ENCODE results near the gene GADD45B. TPM values are rescaled to one million over a fixed set of nuclear protein-coding genes. Genes with fewer than 3 reads are reported as not detected.

Gene GADD45B
- total RNA-seq, 1 donor from 2014 or later, result 1.2 TPM

DNA sequence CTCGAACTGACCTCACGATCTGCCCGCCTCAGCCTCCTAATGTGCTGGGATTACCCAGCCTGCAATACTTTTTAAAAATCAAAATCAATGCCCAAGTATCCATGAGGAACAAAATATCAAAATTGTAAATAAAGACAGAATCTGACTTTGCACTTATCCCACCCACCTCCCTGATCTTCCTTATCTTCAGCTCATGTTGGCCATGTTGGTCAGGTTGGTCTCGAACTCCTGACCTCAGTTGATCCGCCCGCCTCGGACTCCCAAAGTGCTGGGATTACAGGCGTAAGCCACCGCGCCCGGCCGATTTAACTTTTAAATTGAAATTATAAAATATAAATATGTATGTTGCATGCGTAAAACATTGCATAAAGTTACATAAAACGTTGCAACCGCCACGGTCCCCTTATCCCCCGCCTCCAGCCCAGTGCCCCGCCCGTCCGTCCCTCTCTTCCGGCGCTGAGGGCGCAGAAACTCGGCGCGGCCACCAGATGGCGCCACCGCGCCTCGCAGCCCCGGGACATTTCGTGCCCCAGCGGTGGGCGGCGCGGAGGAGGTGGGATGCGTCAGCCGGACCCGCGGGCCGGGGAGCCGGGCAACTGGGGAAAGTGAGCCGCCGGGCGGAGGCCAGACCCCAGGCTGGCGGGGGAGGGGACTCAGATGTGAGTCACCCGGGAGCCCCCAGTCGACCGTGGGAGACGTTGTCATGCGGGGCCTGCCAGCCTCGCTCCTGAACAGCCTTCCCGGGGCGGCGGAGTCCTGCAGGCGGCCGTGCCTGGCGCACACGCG, 1.5 kb upstream of the GADD45B start:
- H3K9me3 Mint-ChIP-seq (ENCODE audit: unreplicated experiment), result no peaks in the 10 kb centered on the region
- H3K27ac Mint-ChIP-seq (ENCODE audit: unreplicated experiment), result no peak overlapping the region
- DNase-seq (ENCODE audit: low spot score), result peak; percentile 90
- peaks cover 10% of the 10 kb centered on the region for H3K27me3 Mint-ChIP-seq (ENCODE audit: unreplicated experiment)
- TF ChIP-seq, protein P1, sequence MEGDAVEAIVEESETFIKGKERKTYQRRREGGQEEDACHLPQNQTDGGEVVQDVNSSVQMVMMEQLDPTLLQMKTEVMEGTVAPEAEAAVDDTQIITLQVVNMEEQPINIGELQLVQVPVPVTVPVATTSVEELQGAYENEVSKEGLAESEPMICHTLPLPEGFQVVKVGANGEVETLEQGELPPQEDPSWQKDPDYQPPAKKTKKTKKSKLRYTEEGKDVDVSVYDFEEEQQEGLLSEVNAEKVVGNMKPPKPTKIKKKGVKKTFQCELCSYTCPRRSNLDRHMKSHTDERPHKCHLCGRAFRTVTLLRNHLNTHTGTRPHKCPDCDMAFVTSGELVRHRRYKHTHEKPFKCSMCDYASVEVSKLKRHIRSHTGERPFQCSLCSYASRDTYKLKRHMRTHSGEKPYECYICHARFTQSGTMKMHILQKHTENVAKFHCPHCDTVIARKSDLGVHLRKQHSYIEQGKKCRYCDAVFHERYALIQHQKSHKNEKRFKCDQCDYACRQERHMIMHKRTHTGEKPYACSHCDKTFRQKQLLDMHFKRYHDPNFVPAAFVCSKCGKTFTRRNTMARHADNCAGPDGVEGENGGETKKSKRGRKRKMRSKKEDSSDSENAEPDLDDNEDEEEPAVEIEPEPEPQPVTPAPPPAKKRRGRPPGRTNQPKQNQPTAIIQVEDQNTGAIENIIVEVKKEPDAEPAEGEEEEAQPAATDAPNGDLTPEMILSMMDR (IDR thresholded peaks at IDR 0.05; ENCODE audit: unreplicated experiment), result peak; percentile 99
- H3K36me3 Mint-ChIP-seq (ENCODE audit: low read depth, unreplicated experiment), result peaks cover 3% of the 10 kb centered on the region
- H3K4me3 Mint-ChIP-seq (ENCODE audit: unreplicated experiment), result no peak overlapping the region
- peaks cover 20% of the 10 kb centered on the region for H3K4me1 Mint-ChIP-seq (ENCODE audit: unreplicated experiment)

DNA sequence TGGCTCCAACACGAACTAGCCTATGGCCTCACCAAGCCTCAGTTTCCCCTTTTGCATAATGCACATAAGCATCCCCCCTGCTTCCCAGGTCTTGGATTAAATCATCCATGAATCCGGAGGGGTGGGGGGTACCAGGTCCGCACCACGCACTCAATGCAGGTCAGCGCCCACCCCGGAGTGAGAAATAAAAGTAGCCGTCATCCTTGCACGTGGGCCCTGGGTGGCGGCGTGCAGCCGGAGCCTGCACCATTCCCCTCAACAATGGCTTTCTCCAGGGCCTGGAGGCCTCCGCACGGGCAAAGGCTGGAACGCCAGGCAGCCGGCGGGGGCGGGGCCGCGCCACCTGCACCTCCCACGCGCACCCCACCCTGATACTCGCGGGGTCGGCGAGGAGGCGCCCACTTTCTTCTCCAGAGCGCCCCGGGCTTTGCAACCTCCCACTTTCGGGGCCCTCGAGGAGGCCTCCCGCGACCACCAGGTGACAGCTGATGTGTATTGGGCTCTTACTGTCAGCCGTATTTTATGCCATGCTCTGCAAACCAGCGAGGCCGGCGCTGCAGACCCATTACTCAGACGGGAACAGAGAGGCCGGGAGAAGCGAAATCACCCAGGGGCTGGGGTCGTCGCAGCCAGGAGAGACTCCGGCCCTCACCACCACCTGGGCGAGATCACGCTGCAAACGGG, 767 bp upstream of the GADD45B start:
- Mint-ChIP-seq H3K4me1 (ENCODE audit: unreplicated experiment) (peaks cover 20% of the 10 kb centered on the region), H3K27me3 (ENCODE audit: unreplicated experiment) (peaks cover 10% of the 10 kb centered on the region), H3K36me3 (ENCODE audit: low read depth, unreplicated experiment) (peaks cover 3% of the 10 kb centered on the region), H3K9me3 (ENCODE audit: unreplicated experiment) (no peaks in the 10 kb centered on the region), H3K4me3 (ENCODE audit: unreplicated experiment) (no peak overlapping the region), H3K27ac (ENCODE audit: unreplicated experiment) (no peak overlapping the region)
- TF ChIP-seq, protein P1 (IDR thresholded peaks at IDR 0.05; ENCODE audit: unreplicated experiment), result no peak
- DNase-seq (ENCODE audit: low spot score), result no peak

DNA sequence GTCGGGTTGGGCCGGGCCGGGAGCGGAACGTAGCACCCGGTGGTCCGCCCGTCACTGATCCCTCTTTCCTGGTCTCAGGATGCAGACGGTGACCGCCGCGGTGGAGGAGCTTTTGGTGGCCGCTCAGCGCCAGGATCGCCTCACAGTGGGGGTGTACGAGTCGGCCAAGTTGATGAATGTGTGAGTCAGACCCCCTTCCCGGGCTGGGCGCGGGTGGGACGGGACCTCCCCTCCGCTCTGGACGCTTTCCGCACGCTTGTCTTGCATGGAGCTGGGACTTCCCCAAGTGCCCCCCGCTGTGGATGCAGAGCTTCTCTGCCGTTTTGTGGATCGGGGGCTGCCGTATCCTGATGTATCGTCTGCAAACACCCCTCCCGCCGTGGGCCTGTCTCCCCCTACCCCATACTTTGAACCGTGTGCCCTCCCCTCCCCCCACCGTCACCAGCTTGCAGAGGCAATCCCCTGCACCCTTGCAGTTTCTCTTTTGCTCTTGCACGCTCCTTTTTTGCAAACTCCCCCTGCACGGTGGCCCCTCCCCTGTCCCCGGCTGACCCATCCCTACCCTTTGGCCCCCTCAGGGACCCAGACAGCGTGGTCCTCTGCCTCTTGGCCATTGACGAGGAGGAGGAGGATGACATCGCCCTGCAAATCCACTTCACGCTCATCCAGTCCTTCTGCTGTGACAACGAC, 669 bp downstream of the GADD45B start:
- H3K27me3 Mint-ChIP-seq (ENCODE audit: unreplicated experiment), result peaks cover 10% of the 10 kb centered on the region
- peaks cover 3% of the 10 kb centered on the region for H3K36me3 Mint-ChIP-seq (ENCODE audit: low read depth, unreplicated experiment)
- no peaks in the 10 kb centered on the region for H3K9me3 Mint-ChIP-seq (ENCODE audit: unreplicated experiment)
- H3K27ac Mint-ChIP-seq (ENCODE audit: unreplicated experiment), result no peak overlapping the region
- peaks cover 20% of the 10 kb centered on the region for H3K4me1 Mint-ChIP-seq (ENCODE audit: unreplicated experiment)
- peak overlapping the region; percentile 83 for H3K4me3 Mint-ChIP-seq (ENCODE audit: unreplicated experiment)
- DNase-seq (ENCODE audit: low spot score), result no peak
- TF ChIP-seq, protein P1 (IDR thresholded peaks at IDR 0.05; ENCODE audit: unreplicated experiment), result no peak

DNA sequence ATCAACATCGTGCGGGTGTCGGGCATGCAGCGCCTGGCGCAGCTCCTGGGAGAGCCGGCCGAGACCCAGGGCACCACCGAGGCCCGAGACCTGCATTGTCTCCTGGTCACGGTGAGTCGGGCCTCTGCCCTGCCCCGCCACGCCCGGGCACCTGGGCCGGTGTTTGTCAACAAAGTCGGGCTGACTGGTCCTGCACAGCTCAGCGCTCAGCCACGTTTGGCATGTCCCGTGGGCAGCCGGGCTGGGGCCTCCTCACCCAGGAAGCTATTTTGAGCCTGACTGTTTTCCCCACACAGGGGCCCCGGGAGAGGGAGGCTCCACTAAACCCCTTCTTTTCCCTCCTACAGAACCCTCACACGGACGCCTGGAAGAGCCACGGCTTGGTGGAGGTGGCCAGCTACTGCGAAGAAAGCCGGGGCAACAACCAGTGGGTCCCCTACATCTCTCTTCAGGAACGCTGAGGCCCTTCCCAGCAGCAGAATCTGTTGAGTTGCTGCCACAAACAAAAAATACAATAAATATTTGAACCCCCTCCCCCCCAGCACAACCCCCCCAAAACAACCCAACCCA, 1.3 kb downstream of the GADD45B start:
- H3K9me3 Mint-ChIP-seq (ENCODE audit: unreplicated experiment), result no peaks in the 10 kb centered on the region
- peaks cover 10% of the 10 kb centered on the region for H3K27me3 Mint-ChIP-seq (ENCODE audit: unreplicated experiment)
- H3K4me1 Mint-ChIP-seq (ENCODE audit: unreplicated experiment), result peaks cover 20% of the 10 kb centered on the region
- TF ChIP-seq, protein P1 (IDR thresholded peaks at IDR 0.05; ENCODE audit: unreplicated experiment), result no peak
- no peak for DNase-seq (ENCODE audit: low spot score)
- H3K36me3 Mint-ChIP-seq (ENCODE audit: low read depth, unreplicated experiment), result peaks cover 3% of the 10 kb centered on the region
- peak overlapping the region; percentile 83 for H3K4me3 Mint-ChIP-seq (ENCODE audit: unreplicated experiment)
- H3K27ac Mint-ChIP-seq (ENCODE audit: unreplicated experiment), result no peak overlapping the region

Measured in endothelial cell (in vitro differentiated cells).